Bronchial epithelial cell (primary cell): ENCODE measurements around the gene KDM4B. TPM values are rescaled to one million over a fixed set of nuclear protein-coding genes. Genes with fewer than 3 reads are reported as not detected.

Source experiments
- DNase-seq: peaks from one replicate; pipeline ENCODE4 v3.0.0-alpha.2; 2010; ENCODE audit warnings: low read depth
- FAIRE-seq: peaks from 2 replicates; lab custom pipeline; 2011; peaks lifted over from hg19 to GRCh38; lab: Jason Lieb, UNC
- H3K27me3 ChIP-seq: 2 replicates; pipeline ENCODE4 v1.5.1; 2011; ENCODE audit warnings: low read length; ENCODE audit not compliant: control insufficient read depth, insufficient read depth
- H3K36me3 ChIP-seq: 2 replicates; pipeline ENCODE4 v1.5.1; 2011; ENCODE audit warnings: low read length; ENCODE audit not compliant: control insufficient read depth, insufficient read depth
- H3K4me3 ChIP-seq: 2 replicates; pipeline ENCODE4 v1.5.1; 2011; ENCODE audit warnings: mild to moderate bottlenecking, low read depth, low read length, control low read depth
- CTCF ChIP-seq: IDR thresholded peaks from 2 replicates; pipeline ENCODE4 v1.5.1; 2011; ENCODE audit warnings: mild to moderate bottlenecking, moderate library complexity, low read length, control low read depth, inconsistent platforms; ENCODE audit not compliant: insufficient read depth, severe bottlenecking
- total RNA-seq: library from RNA; depleted of rRNA; stranded (reverse); fragments of >200 nt; gene quantifications from 2 replicates; pipeline ENCODE4 v1.2.1, GENCODE V29; 2014

The KDM4B gene
- total RNA-seq, 1 donor from 2014 or later = 12.6 TPM

- Histone ChIP-seq H3K4me3 (no peak overlapping the region), H3K27me3 (no peaks in the 10 kb centered on the region), H3K36me3 (peaks cover 15% of the 10 kb centered on the region)
- no peak for DNase-seq
- TF ChIP-seq CTCF = no peak
- FAIRE-seq = no peak
These were observed 152.6 kb downstream of the KDM4B start for GRCh38 chr19:5121266-5122120.

GRCh38 chr19:5122121-5122400, 153.1 kb downstream of the KDM4B start:
- no peak for TF ChIP-seq CTCF
- H3K27me3 ChIP-seq = no peaks in the 10 kb centered on the region
- H3K4me3 ChIP-seq = no peak overlapping the region
- no peak for DNase-seq
- FAIRE-seq = no peak
- peaks cover 15% of the 10 kb centered on the region for H3K36me3 ChIP-seq

GRCh38 chr19:5122671-5123409, 153.9 kb downstream of the KDM4B start:
- DNase-seq (no peak), FAIRE-seq (no peak)
- H3K36me3 ChIP-seq = peaks cover 15% of the 10 kb centered on the region
- TF ChIP-seq CTCF = no peak
- no peak overlapping the region for H3K4me3 ChIP-seq
- no peaks in the 10 kb centered on the region for H3K27me3 ChIP-seq

GRCh38 chr19:5123646-5124045, 154.7 kb downstream of the KDM4B start:
- DNase-seq (no peak), FAIRE-seq (no peak)
- no peaks in the 10 kb centered on the region for H3K27me3 ChIP-seq
- TF ChIP-seq CTCF = no peak
- H3K4me3 ChIP-seq = no peak overlapping the region
- H3K36me3 ChIP-seq = peaks cover 13% of the 10 kb centered on the region

GRCh38 chr19:5124111-5124855, 155.4 kb downstream of the KDM4B start:
- Histone ChIP-seq H3K36me3 (peaks cover 11% of the 10 kb centered on the region), H3K4me3 (no peak overlapping the region), H3K27me3 (no peaks in the 10 kb centered on the region)
- no peak for FAIRE-seq
- DNase-seq = no peak
- no peak for TF ChIP-seq CTCF
